Erythroblast (primary cell): ENCODE results near the gene NEUROD2.
"Not testable (repeated sequence)": the region's sequence is repeated elsewhere in the genome, so short reads cannot be mapped to it uniquely, and the experiment has no call there.

Experiments
- GATA1 ChIP-seq: IDR thresholded peaks from 2 replicates; pipeline ENCODE4 v1.6.1; 2011; ENCODE audit warnings: low read depth, mild to moderate bottlenecking, control low read depth, low read length, moderate library complexity
- POLR2A ChIP-seq: IDR thresholded peaks from 2 replicates; pipeline ENCODE4 v1.6.1; 2011; ENCODE audit warnings: mild to moderate bottlenecking, low read length

DNA sequence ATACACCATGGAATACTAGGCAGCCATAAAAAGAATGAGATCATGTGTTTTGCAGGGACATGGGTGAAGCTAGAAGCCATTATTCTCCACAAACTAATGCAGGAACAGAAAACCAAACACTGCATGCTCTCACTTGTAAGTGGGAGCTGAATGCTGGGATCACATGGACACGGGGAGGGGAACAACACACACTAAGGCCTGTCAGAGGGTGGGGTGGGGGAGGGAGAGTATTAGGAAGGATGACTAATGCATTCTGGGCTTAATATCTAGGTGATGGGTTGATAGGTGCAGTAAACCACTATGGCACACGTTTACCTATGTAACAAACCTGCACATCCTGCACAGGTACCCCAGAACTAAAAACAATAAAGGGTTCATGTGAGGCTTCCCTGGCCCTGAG, 17.5 kb downstream of the NEUROD2 start:
- TF ChIP-seq POLR2A, GATA1: not testable (repeated sequence)
